NCI-H146 (cell line): ENCODE data around the gene PUM1.

ENCODE experiments used
- DNase-seq: peaks from one replicate; lab custom pipeline; 2025; lab: John Stamatoyannopoulos, UW

Gene PUM1

DNA sequence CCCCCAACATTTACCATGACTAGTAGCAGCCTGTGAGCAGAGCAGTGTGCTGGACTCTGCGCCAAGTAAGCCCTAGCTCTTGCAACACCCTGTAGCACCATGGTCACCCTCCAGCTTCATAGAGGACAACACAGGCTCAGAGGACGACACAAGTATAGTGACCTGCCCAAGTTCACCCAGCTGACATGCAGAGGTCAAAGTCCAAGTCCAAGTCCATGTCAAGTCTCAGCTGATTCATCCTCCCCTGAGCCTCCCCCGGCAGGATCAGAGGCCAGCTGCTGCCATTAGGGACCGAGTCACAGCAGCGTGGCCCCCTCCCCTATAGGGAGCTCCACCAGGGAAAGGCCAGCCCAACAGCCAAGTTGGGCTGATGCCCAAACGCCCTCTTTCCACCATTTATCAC is 172.8 kb downstream of the PUM1 start:
- DNase-seq, result no peak

GRCh38 chr1:30891227-30891552 is 174.3 kb downstream of the PUM1 start:
- no peak for DNase-seq

DNA sequence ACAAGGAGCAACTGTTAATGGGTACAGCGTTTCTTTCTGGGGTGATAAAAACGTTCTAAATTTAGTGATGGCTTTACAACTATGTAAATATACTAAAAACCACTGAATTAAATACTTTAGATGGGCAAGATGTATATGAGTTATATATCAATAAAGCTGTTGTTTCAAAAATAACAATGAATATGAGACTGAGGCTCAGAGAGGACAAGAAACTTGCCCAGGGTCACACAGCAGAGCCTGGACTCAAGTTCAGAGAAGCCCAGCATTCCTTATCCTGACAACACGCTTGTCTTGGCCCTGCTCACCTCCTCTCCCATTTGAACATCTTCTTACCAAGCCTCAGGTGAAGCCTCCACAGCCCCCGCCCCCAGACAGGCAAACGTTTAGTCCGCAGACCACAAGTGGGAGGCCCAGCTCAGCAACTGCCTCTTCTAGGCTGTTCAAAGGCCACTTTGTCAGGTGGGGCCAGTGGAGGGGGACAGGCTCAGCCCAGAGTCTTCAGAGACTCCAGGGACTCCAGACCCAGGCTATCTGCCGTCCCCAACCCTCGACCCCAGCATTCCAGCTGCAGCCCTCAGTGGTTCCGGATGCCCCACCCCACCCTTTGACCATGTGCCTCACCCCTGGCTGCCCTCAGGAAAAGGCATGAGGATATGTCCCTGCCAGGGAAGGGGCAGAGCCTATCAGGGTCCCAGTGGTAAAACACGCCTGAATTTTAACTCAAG is 174.9 kb downstream of the PUM1 start:
- DNase-seq, result no peak

DNA sequence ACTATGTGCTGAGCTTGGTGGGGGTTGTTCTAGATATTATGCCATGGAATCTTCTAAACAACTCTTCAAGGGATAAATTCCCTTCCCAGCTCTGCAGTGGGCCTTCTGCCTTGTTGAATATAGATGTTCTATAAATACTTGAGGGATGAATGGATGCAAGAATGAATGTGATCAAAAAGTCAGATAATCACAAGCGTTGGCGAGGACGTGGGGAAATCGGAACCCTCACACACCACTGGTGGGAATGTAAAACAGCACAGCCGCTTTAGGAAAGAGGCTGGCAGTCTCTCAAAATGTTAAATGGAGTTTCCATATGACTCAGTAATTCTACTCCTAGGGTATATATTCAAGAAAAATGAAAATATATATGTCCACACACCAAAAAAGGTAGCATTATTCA is 176.0 kb downstream of the PUM1 start:
- no peak for DNase-seq

GRCh38 chr1:30888975-30889374 is 176.5 kb downstream of the PUM1 start:
- DNase-seq, result no peak

- no peak for DNase-seq
These were observed 177.1 kb downstream of the PUM1 start for GRCh38 chr1:30888391-30888790.

- DNase-seq, result no peak
These were observed 177.8 kb downstream of the PUM1 start for GRCh38 chr1:30887485-30888315.

- peak; percentile 50 for DNase-seq
These were observed 178.6 kb downstream of the PUM1 start for GRCh38 chr1:30886710-30887428.

GRCh38 chr1:30885570-30886522 is 179.7 kb downstream of the PUM1 start:
- DNase-seq, result no peak

DNA sequence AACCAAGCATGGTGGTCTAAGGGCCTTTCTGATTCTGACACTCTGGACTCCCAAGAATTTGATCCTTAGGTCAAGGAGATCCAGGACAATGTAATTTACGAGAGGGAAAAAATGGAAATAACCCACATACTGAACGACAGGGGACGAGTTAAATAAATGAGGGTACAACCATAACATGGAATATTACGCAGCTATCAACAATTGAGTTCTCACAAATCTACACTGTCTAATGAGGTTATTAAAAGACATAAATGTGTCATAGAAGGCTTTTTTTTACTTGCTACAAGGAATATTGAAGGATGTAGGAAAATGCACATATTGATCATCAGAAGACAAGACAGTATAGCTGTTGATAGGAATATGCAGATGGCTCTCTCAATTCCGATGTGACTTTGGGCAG is 180.8 kb downstream of the PUM1 start:
- DNase-seq, result no peak

- DNase-seq, result no peak
These were observed 181.9 kb downstream of the PUM1 start for GRCh38 chr1:30883389-30884172.

GRCh38 chr1:30882678-30883388 is 182.7 kb downstream of the PUM1 start:
- DNase-seq, result no peak
